ENCODE measurements around the gene SRPK2. TPM values are rescaled to one million over a fixed set of nuclear protein-coding genes. Genes with fewer than 3 reads are reported as not detected.

SRPK2 gene
- total RNA-seq, 1 experiment from 2014 or later, result 56.9 TPM

DNA sequence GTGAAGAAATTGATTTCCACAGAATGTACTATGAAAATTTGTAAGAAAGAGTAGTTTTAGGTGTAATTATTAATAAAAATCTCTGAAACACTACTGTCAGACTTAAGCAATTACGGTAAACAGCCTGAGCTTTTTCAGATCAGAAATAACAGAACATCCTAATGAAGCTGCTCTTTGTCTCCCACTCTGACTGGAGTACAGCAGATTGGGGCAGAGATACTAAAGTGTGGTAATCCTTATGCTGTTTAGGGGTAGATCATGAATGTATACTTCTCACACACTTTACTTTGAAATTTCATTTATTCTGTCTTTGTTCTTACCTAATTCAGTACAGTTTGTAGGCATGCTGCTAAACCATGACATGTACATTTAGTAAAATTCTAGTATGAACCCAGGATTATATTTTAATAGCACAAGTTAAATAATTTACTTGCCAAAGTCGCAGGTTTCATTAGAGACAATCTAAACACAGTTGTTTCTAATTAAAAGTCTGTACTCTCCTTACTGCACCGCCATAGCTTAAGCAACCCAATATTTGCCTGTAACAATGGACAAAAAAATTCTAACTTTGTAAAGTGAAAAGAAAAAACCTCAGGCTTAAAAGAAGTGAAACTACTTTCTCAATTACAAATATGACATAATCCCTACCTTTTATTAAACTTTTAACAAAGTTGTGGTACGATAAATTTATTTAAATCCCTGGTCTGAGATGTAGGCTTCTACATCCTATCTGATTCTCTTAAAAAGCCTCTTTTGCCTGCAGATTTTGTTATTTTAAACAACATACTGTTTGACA, 286.0 kb downstream of the SRPK2 start:
- Histone ChIP-seq H3K27me3 (no peaks in the 10 kb centered on the region), H3K9me3 (no peaks in the 10 kb centered on the region), H3K4me3 (no peak overlapping the region), H3K36me3 (peaks cover 47% of the 10 kb centered on the region)
- DNase-seq, result no peak

DNA sequence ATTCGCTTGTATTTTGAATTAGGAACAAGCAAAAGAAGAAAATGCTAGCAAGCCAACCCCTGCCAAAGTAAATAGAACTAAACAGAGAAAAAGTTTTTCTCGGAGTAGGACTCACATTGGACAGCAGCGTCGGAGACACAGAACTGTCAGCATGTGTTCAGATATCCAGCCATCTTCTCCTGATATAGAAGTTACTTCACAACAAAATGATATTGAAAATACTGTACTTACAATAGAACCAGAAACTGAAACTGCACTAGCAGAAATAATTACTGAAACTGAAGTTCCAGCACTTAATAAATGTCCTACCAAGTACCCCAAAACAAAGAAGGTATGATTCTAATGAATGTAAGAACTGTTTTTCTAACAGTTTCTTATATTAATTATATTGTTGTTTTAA, 286.9 kb downstream of the SRPK2 start:
- H3K27me3 ChIP-seq, result no peaks in the 10 kb centered on the region
- DNase-seq, result no peak
- no peaks in the 10 kb centered on the region for H3K9me3 ChIP-seq
- peaks cover 39% of the 10 kb centered on the region for H3K36me3 ChIP-seq
- H3K4me3 ChIP-seq, result no peak overlapping the region

DNA sequence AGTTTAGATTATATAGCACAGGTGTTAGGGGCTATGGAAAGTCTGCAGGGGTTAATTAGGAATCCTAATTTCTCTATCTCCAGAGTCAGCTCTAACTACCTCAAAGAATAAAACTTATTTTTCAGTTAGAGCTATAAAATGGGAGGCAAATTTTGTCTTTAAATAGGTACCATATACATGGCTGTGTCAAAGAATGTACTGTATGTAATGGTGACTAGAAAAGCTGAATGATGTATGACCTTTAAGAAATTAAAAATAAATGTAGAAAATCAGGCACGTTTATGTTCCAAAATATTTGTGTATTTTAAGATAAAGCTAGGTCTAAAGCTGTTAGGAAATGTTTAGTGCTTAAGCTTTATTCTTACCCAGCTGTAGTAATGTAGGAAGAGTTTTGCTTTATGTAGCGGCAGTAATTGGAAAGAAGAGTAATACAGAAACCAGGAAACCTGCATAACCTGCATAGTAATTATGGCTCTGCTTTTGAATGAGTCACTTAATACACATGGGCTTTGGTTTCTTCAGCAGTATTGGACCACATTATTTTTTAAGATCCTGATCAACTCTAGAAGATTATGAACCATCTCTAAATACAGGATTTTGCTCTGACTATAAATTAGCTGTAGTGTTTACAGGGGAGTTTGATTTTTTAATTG, 289.7 kb downstream of the SRPK2 start:
- Histone ChIP-seq H3K36me3 (peaks cover 26% of the 10 kb centered on the region), H3K27me3 (no peaks in the 10 kb centered on the region), H3K9me3 (no peaks in the 10 kb centered on the region), H3K4me3 (no peak overlapping the region)
- DNase-seq, result no peak

DNA sequence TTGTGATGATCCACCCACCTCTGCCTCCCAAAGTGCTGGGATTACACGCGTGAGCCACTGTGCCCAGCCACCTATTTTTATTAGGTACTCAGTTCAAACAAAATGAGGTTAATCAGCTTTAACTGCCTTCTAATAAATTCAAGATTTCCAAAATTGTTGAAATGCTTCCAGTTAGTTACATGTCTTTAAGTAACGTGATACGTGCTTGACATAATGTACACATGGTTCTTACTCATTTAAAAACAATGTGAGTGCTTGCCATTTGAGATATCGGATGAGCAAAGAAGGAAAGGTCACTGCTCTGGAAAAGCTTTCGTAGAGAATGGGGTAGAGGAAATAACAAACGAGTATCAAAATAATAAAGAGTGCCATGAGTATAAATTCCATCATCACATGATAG, 291.1 kb downstream of the SRPK2 start:
- H3K4me3 ChIP-seq, result no peak overlapping the region
- H3K9me3 ChIP-seq, result no peaks in the 10 kb centered on the region
- DNase-seq, result peak; percentile 9
- no peaks in the 10 kb centered on the region for H3K27me3 ChIP-seq
- H3K36me3 ChIP-seq, result peaks cover 27% of the 10 kb centered on the region

DNA sequence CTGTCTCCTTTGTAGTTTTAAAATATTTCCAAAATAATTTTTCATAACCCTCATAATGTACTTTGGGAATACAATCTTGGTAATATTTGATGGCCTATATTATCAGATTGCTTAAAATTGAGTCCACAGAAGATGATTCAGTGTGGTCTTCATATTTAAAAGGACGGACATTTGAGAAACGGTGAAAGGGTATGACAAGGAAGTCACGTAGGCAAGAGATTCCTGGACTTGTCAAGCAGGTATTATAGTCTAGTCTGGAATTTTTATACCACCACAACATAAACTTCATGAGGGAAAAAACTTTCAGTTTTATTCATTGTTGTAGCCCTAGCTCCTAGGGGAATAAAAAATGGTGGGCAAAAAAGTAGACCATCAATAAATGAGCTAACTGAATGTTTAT, 292.4 kb downstream of the SRPK2 start:
- Histone ChIP-seq H3K36me3 (peaks cover 27% of the 10 kb centered on the region), H3K27me3 (no peaks in the 10 kb centered on the region), H3K4me3 (no peak overlapping the region), H3K9me3 (no peaks in the 10 kb centered on the region)
- no peak for DNase-seq

DNA sequence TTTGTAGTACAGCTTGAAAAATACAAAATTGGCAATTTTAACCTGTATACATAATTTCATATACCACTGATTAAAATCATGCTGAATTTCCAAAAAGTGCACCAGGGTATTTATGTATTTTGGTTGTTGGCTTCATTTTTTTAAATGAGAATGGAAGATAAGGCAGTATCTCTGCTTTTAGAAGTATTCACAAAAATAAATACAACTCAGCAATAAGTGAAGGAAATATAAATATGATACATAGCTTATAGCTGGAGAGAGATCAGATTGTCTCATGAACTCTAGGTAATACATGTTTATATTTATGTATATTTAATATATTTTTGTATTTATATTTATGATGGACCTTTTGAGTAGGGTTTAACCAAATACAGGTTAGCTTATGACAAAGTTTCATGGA, 293.8 kb downstream of the SRPK2 start:
- no peaks in the 10 kb centered on the region for H3K27me3 ChIP-seq
- H3K4me3 ChIP-seq, result no peak overlapping the region
- DNase-seq, result no peak
- H3K36me3 ChIP-seq, result peaks cover 34% of the 10 kb centered on the region
- H3K9me3 ChIP-seq, result no peaks in the 10 kb centered on the region

DNA sequence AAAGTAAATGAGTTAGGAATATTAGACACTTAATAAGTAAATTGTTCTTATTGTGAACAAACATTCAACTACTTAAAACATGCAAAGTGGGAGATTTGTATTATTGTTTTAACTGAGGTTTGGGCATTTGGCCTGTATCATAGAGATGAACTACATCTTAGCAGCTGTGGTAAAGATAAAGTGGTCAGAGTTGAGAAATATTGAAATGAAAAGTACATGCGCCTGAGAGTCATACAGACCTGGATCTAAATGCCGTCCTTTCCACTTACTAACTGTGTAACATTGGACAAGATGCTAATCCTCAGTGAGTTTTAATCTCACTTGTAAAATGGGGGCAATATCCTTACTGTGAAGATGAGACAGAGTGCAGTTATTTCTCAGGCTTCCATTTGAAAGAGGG, 300.3 kb downstream of the SRPK2 start:
- no peak overlapping the region for H3K4me3 ChIP-seq
- DNase-seq, result no peak
- H3K9me3 ChIP-seq, result no peaks in the 10 kb centered on the region
- peaks cover 37% of the 10 kb centered on the region for H3K36me3 ChIP-seq
- H3K27me3 ChIP-seq, result no peaks in the 10 kb centered on the region

DNA sequence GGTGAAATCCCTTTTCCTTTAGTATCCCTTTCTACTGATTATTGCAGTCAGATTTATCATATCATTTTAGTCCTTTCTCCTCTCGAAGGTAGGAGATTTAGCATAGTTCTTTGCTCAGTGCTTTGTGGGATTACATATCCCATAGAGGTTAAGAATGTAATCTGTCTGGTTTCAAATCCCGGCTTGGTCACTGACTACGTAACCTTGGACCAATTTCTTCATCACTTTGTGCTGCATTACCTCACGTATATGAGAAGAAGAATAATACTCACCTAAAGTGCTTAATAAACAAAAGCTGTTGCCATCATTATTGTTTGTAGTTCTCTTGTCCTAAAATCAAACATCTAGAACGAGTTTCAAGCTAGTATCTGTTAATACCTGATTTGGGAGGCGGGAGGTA, 300.7 kb downstream of the SRPK2 start:
- H3K36me3 ChIP-seq, result peaks cover 37% of the 10 kb centered on the region
- no peak overlapping the region for H3K4me3 ChIP-seq
- no peak for DNase-seq
- H3K9me3 ChIP-seq, result no peaks in the 10 kb centered on the region
- no peaks in the 10 kb centered on the region for H3K27me3 ChIP-seq

DNA sequence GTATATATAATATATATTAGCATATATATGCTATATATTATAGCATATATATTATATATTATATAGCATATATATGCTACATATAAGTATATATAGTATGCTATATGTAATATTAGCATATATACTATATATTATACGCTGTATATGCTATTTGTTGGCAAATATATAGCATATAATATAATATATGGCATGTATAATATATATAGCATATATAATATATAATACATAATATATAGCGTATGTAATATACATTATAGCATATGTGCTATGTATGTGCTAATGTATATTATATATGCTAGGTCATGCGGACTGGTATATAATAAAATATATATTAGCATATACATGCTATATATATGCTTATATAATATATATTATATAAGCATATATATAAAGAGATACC, 301.9 kb downstream of the SRPK2 start:
- no peak overlapping the region for H3K4me3 ChIP-seq
- H3K9me3 ChIP-seq, result no peaks in the 10 kb centered on the region
- DNase-seq, result no peak
- H3K36me3 ChIP-seq, result peaks cover 39% of the 10 kb centered on the region
- H3K27me3 ChIP-seq, result no peaks in the 10 kb centered on the region

DNA sequence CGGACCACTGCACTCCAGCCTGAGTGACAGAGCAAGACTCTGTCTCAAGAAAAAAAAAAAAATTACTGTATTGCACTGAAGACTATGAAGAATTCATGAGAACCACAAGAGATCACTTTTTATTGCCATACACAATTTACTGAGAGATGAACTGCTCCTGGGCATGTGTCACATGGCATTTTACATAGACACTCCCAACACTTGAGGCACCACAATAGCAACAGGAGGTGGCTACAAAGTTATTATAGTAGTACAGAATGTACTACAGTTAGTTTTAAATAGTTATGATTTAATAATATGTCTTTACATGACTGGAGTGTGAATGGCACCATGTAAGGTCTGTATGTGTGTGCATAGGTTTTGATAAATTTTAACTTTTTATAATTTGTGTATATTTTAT, 304.1 kb downstream of the SRPK2 start:
- H3K27me3 ChIP-seq, result no peaks in the 10 kb centered on the region
- H3K36me3 ChIP-seq, result peaks cover 26% of the 10 kb centered on the region
- DNase-seq, result no peak
- H3K9me3 ChIP-seq, result no peaks in the 10 kb centered on the region
- no peak overlapping the region for H3K4me3 ChIP-seq

DNA sequence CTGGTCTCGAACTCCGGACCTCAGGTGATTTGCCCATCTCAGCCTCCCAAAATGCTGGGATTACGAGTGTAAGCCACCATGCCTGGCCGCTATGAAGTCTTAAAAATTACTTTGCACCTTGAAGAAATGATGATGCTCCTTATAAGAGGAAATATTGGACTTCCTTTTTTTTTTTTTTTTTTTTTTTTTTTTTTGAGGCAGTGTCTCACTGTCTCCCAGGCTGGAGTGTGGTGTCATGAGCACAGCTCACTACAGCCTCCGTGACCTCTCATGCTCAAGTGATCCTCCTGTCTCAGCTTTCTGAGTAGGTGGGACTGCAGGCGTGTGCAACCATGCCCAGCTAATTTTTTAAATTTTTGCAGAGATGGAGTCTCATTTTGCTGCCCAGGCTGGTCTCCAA, 309.4 kb downstream of the SRPK2 start:
- Histone ChIP-seq H3K27me3 (no peaks in the 10 kb centered on the region), H3K36me3 (peaks cover 41% of the 10 kb centered on the region), H3K4me3 (no peak overlapping the region), H3K9me3 (no peaks in the 10 kb centered on the region)
- no peak for DNase-seq

DNA sequence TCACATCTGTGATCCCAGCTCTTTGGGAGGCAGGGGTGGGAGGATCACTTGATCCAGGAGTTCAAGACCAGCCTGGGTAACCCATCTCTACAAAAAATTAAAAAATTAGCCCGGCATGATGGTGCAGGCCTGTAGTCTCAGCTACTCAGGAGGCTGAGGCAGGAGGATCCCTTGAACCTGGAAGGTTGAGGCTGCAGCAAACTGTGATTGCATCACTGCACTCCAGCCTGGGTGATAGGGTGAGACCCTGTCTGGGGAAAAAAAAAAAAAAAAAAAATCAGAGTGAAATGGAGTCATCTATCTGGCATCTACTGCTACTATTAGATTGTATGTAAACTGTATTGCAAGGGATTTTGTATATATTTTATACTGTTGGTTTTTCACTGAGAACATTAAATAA, 315.6 kb downstream of the SRPK2 start:
- Histone ChIP-seq H3K4me3 (no peak overlapping the region), H3K9me3 (no peaks in the 10 kb centered on the region), H3K36me3 (peaks cover 44% of the 10 kb centered on the region), H3K27me3 (no peaks in the 10 kb centered on the region)
- no peak for DNase-seq

DNA sequence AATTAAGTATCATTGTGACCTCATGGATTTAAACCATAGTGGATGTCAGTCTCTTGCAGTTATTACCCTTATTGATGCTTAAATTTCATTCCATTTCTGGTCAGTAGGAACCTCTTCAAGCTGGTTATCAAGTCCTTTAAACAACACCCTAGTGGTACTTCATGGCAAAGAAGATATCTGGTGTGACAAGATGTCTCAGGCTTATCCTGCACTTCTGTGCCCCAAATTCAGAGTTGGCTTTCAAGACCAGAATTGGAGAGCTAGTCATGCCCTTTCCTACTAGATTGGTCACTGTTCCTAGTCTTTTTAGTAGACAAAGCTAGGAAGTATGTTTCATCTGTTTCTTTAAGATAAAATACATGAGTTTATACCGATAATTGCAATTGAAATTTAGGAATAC, 319.8 kb downstream of the SRPK2 start:
- Histone ChIP-seq H3K27me3 (no peaks in the 10 kb centered on the region), H3K9me3 (no peaks in the 10 kb centered on the region), H3K4me3 (no peak overlapping the region), H3K36me3 (peaks cover 21% of the 10 kb centered on the region)
- DNase-seq, result no peak

DNA sequence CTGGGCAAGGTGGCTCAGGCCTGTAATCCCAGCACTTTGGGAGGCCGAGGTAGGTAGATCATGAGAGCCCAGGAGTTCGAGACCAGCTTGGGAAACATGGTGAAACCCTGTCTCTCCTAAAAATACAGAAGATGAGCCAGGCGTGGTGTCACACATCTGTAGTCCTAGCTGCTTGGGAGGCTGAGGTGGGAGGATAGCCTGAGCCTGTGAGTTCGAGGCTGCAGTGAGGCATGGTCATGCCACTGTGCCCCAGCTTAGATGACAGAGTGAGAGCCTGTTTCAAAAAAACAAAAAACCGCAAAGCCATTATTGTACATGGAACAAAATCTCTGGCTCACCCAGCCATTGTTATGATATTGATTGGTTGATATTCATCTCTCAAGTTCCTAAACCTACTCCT, 321.0 kb downstream of the SRPK2 start:
- DNase-seq, result no peak
- Histone ChIP-seq H3K4me3 (no peak overlapping the region), H3K9me3 (no peaks in the 10 kb centered on the region), H3K27me3 (no peaks in the 10 kb centered on the region), H3K36me3 (peaks cover 27% of the 10 kb centered on the region)

Other genes starting within 250 kb of the SRPK2 start
- gene PUS7, start 133.3 kb upstream of the SRPK2 start, total RNA-seq (2014; rRNA removed; shearing (Covaris generic); ENCODE audit: low replicate concordance), result 27.4 and 28.4 TPM in 2 replicates
- 4.3 and 7.8 TPM in 2 replicates for gene RINT1, start 143.3 kb upstream of the SRPK2 start, total RNA-seq (2014; rRNA removed; shearing (Covaris generic); ENCODE audit: low replicate concordance)
- gene EFCAB10, start 192.6 kb upstream of the SRPK2 start, total RNA-seq (2014; rRNA removed; shearing (Covaris generic); ENCODE audit: low replicate concordance), result not detected in 2 replicates